Kasumi-1 (cell line): ENCODE measurements around the gene APOL4.
"Not testable (repeated sequence)": the region's sequence is repeated elsewhere in the genome, so short reads cannot be mapped to it uniquely, and the experiment has no call there.

ENCODE experiments used
- DNase-seq, 2 experiments: peaks; one replicate each; lab custom pipeline; 2025; lab: John Stamatoyannopoulos, UW

Gene APOL4

DNA sequence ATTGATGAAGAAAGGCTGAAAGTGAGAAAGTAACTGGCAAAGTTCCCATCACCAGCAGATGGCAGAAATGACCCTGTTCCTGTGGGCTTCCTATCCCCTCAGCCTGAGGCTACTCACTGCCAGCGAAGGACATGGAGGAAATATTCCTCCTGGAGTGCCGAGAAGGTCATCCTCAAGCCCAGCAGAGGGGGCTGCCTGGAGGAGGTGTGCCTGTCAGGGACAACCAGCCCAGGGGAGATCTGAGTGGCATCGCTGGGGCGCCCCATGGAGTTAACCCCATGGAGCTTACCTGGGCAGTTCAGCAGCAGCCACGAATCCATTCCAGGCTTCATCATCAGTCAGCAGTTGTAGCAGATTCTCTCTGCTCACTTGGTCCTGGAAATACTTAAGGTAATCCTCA, 29.4 kb upstream of the APOL4 start:
- not testable (repeated sequence) for DNase-seq

- DNase-seq: not testable (repeated sequence)
These were observed 28.0 kb upstream of the APOL4 start for GRCh38 chr22:36229649-36230048.

DNA sequence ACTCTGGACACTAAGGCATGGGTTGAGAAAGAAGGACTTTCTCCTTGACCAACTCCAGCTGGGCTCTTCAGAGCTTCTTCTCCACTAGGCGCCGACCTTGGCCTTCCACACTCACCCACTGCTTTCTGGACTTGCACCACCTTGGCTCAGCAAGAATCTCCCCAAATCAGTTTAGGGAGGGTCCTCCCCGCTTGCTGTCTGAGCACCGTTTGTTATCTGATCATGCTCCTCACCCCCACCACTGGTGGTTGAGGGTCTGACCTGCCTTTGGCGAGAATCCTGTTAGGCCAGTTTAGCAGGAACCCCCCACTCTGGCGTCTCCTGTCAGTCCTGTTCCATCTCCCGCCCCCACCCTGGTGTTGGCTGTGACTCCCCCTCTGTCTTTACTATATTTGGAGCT, 27.3 kb upstream of the APOL4 start:
- no peak for DNase-seq

DNA sequence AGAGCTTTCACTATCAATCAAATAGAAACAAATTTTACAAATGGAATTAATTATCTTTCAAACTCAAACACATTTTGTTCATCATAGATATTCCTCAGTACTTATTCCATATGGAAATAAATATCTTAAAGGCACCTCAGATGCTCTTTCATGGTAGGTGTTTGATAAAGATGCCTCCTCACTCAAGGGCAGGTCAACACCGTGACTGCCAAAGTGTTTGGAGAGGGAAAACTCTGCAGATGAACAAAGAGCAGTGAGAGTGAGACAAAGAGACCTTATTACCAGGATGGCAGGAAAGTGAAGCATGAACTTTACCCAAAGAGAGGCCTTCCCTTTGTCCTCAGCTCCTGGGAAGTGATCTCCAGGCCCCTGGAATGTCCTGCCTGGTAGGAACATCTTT, 26.8 kb upstream of the APOL4 start:
- not testable (repeated sequence) for DNase-seq

DNA sequence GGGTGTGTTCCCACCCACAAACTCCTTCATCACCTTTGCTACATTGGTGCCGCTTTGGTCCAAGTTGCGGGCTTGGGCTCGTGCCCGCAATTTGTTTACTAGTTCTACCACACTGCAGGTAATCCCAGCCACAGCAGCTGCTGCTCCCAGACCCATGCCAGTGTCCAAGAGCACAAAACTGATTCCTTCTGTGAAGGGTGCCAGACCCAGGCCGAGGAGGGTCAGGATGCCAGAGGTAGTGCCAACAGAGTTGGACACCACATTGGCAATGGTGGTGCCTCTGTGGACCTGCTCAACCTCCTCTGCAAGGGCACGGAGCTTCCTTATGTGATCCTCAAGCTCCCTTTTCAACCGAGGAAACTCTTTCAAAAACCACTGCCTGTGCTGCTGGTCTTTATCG, 26.2 kb upstream of the APOL4 start:
- DNase-seq: no peak

GRCh38 chr22:36227396-36227795, 25.8 kb upstream of the APOL4 start:
- no peak for DNase-seq

- DNase-seq: no peak
These were observed 24.6 kb upstream of the APOL4 start for GRCh38 chr22:36226189-36226588.

GRCh38 chr22:36225333-36225922, 23.8 kb upstream of the APOL4 start:
- no peak for DNase-seq

DNA sequence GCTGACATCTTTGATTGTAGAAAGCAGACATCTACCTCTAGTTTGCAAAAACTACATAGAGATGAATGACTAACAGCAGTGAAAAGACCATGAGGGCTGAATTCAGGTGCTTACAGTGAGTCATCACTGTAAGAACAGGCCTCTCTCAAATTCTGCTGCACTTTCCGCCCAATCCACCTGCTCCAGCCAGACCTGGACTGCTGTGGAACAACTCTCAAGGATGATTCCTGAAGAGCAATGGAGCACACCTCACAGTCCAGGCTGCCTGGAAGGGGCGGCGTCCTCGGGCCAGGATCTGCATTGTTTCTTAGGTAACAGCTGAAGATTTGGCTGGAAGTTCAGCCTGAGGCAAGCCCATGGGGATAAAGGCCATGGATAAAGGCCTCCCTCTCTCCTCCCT, 22.6 kb upstream of the APOL4 start:
- no peak for DNase-seq

DNA sequence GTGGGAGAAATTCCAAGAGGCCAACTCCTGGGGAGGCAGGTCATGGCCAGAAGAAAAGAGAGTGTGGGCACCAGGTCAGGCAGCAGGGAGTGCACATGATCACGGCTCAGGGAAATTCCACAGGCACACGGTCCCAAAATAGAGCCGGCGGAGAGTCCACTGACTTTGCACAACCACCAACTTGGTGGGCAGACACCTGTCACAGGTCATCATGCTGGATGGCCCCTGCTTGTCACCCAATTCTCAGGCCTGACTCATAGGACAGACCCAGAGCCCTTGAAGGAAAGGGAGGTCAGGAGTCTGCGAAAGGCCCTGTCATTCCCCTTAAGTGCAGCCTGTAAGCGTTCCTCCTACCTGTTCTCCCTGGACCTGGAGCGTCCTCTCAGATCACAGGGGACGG, 21.9 kb upstream of the APOL4 start:
- no peak for DNase-seq

GRCh38 chr22:36222887-36223450, 21.4 kb upstream of the APOL4 start:
- no peak for DNase-seq

DNA sequence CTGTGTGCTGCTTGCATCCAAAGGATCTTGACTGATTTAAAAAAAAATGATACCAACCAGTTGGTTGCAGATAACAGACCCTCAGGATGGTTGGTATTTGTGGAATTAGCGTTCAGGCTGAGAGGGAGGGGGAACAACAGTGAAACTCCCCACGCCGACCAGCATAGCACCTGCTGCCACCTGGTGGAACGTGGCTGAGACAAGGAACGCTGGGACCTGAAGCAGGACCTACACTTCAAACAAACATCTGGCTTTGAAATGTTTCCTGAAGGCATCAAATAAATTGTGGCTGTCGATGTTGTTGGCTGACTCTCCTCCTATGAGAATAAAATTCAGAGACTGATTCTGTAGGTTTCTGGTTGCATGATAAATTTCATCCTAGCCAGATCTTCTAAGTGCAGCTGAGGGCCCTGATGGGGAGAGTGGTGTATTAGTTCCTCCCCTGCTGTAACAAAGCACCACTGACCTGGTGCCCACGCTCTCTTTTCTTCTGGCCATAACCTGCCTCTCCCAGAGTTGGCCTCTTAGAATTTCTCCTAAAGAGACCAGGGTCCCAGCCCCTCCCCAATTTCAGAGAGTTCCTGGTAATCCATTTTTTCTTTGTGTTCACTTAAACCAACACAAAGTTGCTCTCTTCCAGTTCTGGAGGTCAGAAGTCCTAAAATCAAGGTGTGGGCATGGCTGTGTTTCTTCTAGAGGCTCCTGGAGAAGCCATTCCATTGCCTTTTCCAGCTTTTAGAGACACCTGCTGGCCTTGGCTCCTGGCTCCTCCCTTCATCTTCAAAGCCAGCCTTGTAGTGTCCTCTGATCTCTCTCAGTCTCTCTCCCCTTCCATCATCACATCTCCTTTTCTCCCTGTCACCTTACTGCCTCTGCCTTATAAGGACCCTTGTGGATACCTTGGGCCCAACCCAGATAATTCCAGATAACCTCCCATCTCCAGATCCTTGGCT, 20.5 kb upstream of the APOL4 start:
- DNase-seq: peak; percentile 40 to 51

- no peak for DNase-seq
These were observed 18.9 kb upstream of the APOL4 start for GRCh38 chr22:36220451-36220921.

GRCh38 chr22:36218648-36219193, 17.1 kb upstream of the APOL4 start:
- DNase-seq: no peak

DNA sequence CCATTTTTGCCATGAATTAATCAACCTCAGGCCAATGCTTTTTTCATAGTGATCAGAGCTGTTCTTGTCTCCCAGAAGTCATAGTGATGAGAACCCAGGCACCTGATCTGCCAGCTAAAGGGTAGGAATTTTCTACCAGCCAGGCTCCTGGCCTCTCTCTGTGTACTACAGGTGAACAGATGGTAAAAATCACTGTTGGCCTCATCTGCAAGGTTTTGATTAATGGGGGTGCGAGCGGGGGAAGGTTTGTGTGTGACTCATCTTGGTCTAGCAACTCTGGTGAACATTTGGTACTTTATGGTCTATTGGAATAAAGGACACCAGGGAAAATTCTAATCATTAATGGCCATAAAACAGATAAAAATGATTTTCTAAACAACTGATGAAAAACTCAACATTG, 14.4 kb upstream of the APOL4 start:
- DNase-seq: no peak

DNA sequence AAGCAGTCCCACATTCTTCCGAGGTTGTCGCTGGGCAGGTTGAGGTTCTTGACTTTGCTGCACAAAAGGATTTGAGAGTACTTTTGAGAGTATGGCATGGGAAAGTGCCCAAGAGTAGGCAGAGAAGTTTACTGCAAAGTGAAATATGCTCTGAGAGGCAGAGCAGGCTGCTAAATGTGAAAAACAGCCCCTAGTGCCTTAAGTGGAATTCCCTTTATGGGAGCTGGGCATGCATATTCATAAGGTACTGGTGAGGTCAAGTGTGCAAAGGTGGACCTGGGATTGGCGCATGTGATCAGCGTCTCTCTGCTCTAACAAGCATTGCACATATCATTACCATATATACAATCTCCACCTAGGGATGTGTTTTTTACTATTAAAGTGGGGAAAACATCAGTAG, 12.0 kb upstream of the APOL4 start:
- DNase-seq: no peak

DNA sequence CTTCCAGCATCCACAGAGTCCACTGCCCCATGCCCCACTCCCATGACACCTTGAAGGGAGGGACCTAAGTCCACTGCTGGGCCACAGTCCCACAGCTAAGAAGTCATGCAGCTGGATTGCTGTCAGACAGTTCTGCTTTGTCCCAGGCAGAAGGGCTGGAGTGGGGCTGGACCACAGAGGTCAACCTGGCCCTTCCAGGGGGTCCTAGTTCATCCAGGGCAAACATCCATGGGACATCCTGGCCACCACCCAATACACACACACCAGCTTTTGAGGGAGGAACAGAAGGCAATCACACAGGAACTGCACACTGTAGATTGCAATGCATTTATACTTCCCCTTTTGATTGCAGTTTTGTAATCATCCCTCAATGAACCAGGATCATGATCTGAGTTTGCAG, 11.3 kb upstream of the APOL4 start:
- peak; percentile 58 to 70 for DNase-seq

DNA sequence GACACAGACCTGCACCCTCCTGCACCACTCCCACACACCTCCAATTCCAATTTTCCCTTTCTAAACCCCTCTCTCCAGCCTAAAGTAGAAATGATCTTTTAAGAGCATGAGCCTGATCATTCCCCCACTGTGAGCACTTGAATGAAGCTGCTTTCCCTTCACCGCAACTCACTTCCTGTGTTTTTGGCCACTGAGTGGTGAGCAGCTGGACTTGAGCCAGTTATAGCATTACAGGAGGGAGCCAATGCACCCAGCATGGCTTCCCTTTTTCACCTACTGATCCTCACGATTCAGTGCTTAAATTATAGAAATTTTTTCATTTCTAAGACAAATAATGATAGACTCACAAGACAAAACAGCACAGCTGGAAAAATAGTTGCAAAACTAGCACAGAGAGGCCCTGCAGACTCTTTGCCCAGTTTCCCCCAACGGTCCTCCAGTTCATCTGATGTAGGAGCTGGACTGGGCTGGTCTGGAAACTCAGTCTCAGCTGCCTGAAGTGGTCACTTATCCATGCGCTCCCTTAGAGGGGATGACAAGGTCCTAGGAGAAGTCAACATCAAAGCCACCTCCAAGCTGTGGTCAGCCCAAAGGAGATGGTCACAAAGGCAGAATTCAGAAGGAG, 9.7 kb upstream of the APOL4 start:
- DNase-seq: peak; percentile 70 to 71

GRCh38 chr22:36210224-36210623, 8.6 kb upstream of the APOL4 start:
- DNase-seq: no peak

DNA sequence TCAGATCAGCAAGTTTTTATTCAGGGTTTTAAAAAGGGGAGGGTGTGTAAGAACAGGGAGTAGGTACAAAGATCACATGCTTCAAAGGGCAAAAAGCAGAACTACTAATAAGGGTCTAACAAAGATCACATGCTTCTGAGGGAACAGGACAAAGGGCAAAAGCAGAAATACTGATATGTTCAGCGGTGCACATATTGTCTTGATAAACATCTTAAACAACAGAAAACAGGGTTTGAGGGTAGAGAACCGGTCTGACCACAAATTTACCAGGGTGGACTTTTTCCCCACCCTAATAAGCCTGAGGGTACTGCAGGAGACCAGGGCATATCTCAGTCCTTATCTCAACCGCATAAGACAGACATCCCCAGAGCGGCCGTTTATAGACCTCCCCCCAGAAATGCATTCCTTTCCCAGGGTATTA, 7.9 kb upstream of the APOL4 start:
- DNase-seq: not testable (repeated sequence)

GRCh38 chr22:36208914-36209313, 7.3 kb upstream of the APOL4 start:
- DNase-seq: no peak

- DNase-seq: no peak
These were observed 6.7 kb upstream of the APOL4 start for GRCh38 chr22:36208162-36208765.
